HEK293 (cell line): ENCODE data around the gene BABAM1.

Source experiments
- EGR2 ChIP-seq: fragments of 450-650 bp; formaldehyde crosslinking; IDR thresholded peaks from 2 replicates; pipeline ENCODE4 v1.5.1; 2016; ENCODE audit warnings: low read depth, missing biosample characterization, missing genetic modification characterization
- GFI1B ChIP-seq: fragments of 450-650 bp; formaldehyde crosslinking; IDR thresholded peaks from 2 replicates; pipeline ENCODE4 v1.5.1; 2016; ENCODE audit warnings: missing biosample characterization, missing genetic modification characterization
- KLF1 ChIP-seq: fragments of 450-650 bp; formaldehyde crosslinking; IDR thresholded peaks from 2 replicates; pipeline ENCODE4 v1.5.1; 2016; ENCODE audit warnings: missing biosample characterization, missing genetic modification characterization
- KLF17 ChIP-seq: fragments of 450-650 bp; formaldehyde crosslinking; IDR thresholded peaks from 2 replicates; pipeline ENCODE4 v1.5.1; 2016; ENCODE audit warnings: missing biosample characterization, missing genetic modification characterization
- PBX3 ChIP-seq: sonication (generic); formaldehyde crosslinking; IDR thresholded peaks from 2 replicates; pipeline ENCODE4 v1.8.1; 2022; ENCODE audit warnings: mild to moderate bottlenecking, moderate library complexity, missing genetic modification reagents
- PRDM10 ChIP-seq: fragments of 450-650 bp; formaldehyde crosslinking; IDR thresholded peaks from 2 replicates; pipeline ENCODE4 v1.5.1; 2016; ENCODE audit warnings: missing biosample characterization, missing genetic modification characterization
- REPIN1 ChIP-seq: fragments of 450-650 bp; formaldehyde crosslinking; IDR thresholded peaks from 2 replicates; pipeline ENCODE4 v1.5.1; 2017; ENCODE audit warnings: missing biosample characterization, missing genetic modification characterization, low read depth
- SCRT2 ChIP-seq: fragments of 450-650 bp; formaldehyde crosslinking; IDR thresholded peaks from 2 replicates; pipeline ENCODE4 v1.5.1; 2016; ENCODE audit warnings: missing biosample characterization, missing genetic modification characterization
- SP3 ChIP-seq: fragments of 450-650 bp; formaldehyde crosslinking; IDR thresholded peaks from 2 replicates; pipeline ENCODE4 v1.5.1; 2016; ENCODE audit warnings: missing biosample characterization, missing genetic modification characterization
- SP7 ChIP-seq: fragments of 450-650 bp; formaldehyde crosslinking; IDR thresholded peaks from 2 replicates; pipeline ENCODE4 v1.5.1; 2016; ENCODE audit warnings: missing biosample characterization, missing genetic modification characterization
- YY1 ChIP-seq: fragments of 450-650 bp; formaldehyde crosslinking; IDR thresholded peaks from 2 replicates; pipeline ENCODE4 v1.5.1; 2018; ENCODE audit warnings: missing biosample characterization, missing genetic modification characterization
- ZBTB6 ChIP-seq: fragments of 450-650 bp; formaldehyde crosslinking; IDR thresholded peaks from 2 replicates; pipeline ENCODE4 v1.5.1; 2017; ENCODE audit warnings: missing biosample characterization, missing genetic modification characterization
- ZEB2 ChIP-seq: fragments of 450-650 bp; formaldehyde crosslinking; IDR thresholded peaks from 2 replicates; pipeline ENCODE4 v1.5.1; 2016; ENCODE audit warnings: missing biosample characterization, missing genetic modification characterization
- ZNF169 ChIP-seq: fragments of 450-650 bp; formaldehyde crosslinking; IDR thresholded peaks from 2 replicates; pipeline ENCODE4 v1.5.1; 2016; ENCODE audit warnings: missing biosample characterization, missing genetic modification characterization
- ZNF184 ChIP-seq: fragments of 450-650 bp; IDR thresholded peaks from 2 replicates; pipeline ENCODE4 v1.5.1; 2018; ENCODE audit warnings: missing biosample characterization, mild to moderate bottlenecking, missing genetic modification characterization
- ZNF19 ChIP-seq: fragments of 450-650 bp; formaldehyde crosslinking; IDR thresholded peaks from 2 replicates; pipeline ENCODE4; 2016; ENCODE audit warnings: missing biosample characterization, missing genetic modification characterization, low read depth
- ZNF211 ChIP-seq: fragments of 450-650 bp; formaldehyde crosslinking; IDR thresholded peaks from 2 replicates; pipeline ENCODE4 v1.5.1; 2016; ENCODE audit warnings: low read depth, missing biosample characterization, missing genetic modification characterization
- ZNF214 ChIP-seq: fragments of 450-650 bp; formaldehyde crosslinking; IDR thresholded peaks from 2 replicates; pipeline ENCODE4 v1.5.1; 2017; ENCODE audit warnings: missing biosample characterization, mild to moderate bottlenecking, missing genetic modification characterization, borderline replicate concordance
- ZNF266 ChIP-seq: fragments of 450-650 bp; formaldehyde crosslinking; IDR thresholded peaks from 2 replicates; pipeline ENCODE4 v1.5.1; 2016; ENCODE audit warnings: missing biosample characterization, missing genetic modification characterization, low read depth
- ZNF324 ChIP-seq: fragments of 450-650 bp; formaldehyde crosslinking; IDR thresholded peaks from 2 replicates; pipeline ENCODE4 v1.5.1; 2016; ENCODE audit warnings: missing biosample characterization, missing genetic modification characterization
- ZNF341 ChIP-seq: fragments of 450-650 bp; formaldehyde crosslinking; IDR thresholded peaks from 2 replicates; pipeline ENCODE4; 2016; ENCODE audit warnings: low read depth, missing biosample characterization, missing genetic modification characterization
- ZNF449 ChIP-seq: fragments of 450-650 bp; formaldehyde crosslinking; IDR thresholded peaks from 2 replicates; pipeline ENCODE4 v1.5.1; 2017; ENCODE audit warnings: missing biosample characterization, mild to moderate bottlenecking, missing genetic modification characterization, moderate library complexity
- ZNF514 ChIP-seq: fragments of 450-650 bp; formaldehyde crosslinking; IDR thresholded peaks from 2 replicates; pipeline ENCODE4 v1.5.1; 2016; ENCODE audit warnings: missing biosample characterization, missing genetic modification characterization
- ZNF621 ChIP-seq: fragments of 450-650 bp; formaldehyde crosslinking; IDR thresholded peaks from 2 replicates; pipeline ENCODE4 v1.5.1; 2017; ENCODE audit warnings: missing biosample characterization, missing genetic modification characterization
- ZNF629 ChIP-seq: fragments of 450-650 bp; formaldehyde crosslinking; IDR thresholded peaks from 2 replicates; pipeline ENCODE4 v1.5.1; 2017; ENCODE audit warnings: missing biosample characterization, missing genetic modification characterization
- ZNF677 ChIP-seq: fragments of 450-650 bp; IDR thresholded peaks from 2 replicates; pipeline ENCODE4 v1.5.0; 2018; ENCODE audit warnings: missing biosample characterization, mild to moderate bottlenecking, missing genetic modification characterization, moderate library complexity
- ZNF692 ChIP-seq: fragments of 450-650 bp; formaldehyde crosslinking; IDR thresholded peaks from 2 replicates; pipeline ENCODE4 v1.5.1; 2016; ENCODE audit warnings: missing biosample characterization, missing genetic modification characterization
- ZNF701 ChIP-seq: fragments of 450-650 bp; formaldehyde crosslinking; IDR thresholded peaks from 2 replicates; pipeline ENCODE4 v1.5.1; 2016; ENCODE audit warnings: missing biosample characterization, missing genetic modification characterization
- ZSCAN23 ChIP-seq: fragments of 450-650 bp; formaldehyde crosslinking; IDR thresholded peaks from 2 replicates; pipeline ENCODE4 v1.5.1; 2016; ENCODE audit warnings: missing biosample characterization, missing genetic modification characterization

The BABAM1 gene

GRCh38 chr19:17309198-17309964, 42.1 kb downstream of the BABAM1 start, which contains the start of gene DDA1 (continued):
- peak; percentile 66; the same call in 1 of the 2 replicates for TF ChIP-seq KLF1
- TF ChIP-seq ZNF677: no peak
- TF ChIP-seq ZNF341 (tag by site-specific recombination): peak; percentile 61
- TF ChIP-seq ZNF629 (tag by site-specific recombination): peak; percentile 57; the same call in 1 of the 2 replicates
- no peak for TF ChIP-seq REPIN1
- TF ChIP-seq PRDM10: peak; percentile 27; the same call in 1 of the 2 replicates
- TF ChIP-seq SP7 (tag by site-specific recombination): peak; percentile 63; the same call in 1 of the 2 replicates
- no peak for TF ChIP-seq ZNF169 (tag by site-specific recombination)
- peak; percentile 64 for TF ChIP-seq ZNF692
- peak; percentile 91 for TF ChIP-seq EGR2 (tag by site-specific recombination)
- TF ChIP-seq ZNF184 (tag by site-specific recombination): no peak
- 0 out of 2 replicates have a peak, but pooled peaks have one; percentile 7 for TF ChIP-seq ZBTB6 (tag by site-specific recombination)
- peak; percentile 85 for TF ChIP-seq YY1 (tag by site-specific recombination)
- peak; percentile 79; the same call in 1 of the 2 replicates for TF ChIP-seq KLF17 (tag by site-specific recombination)
- TF ChIP-seq SCRT2 (tag by site-specific recombination): no peak
- no peak for TF ChIP-seq ZNF214 (tag by site-specific recombination)
- TF ChIP-seq ZNF211 (tag by site-specific recombination): no peak
- no peak for TF ChIP-seq ZNF514 (tag by site-specific recombination)
- no peak for TF ChIP-seq ZNF449 (tag by site-specific recombination)
- no peak for TF ChIP-seq ZNF266
- no peak for TF ChIP-seq ZNF621 (tag by site-specific recombination)
- TF ChIP-seq ZSCAN23 (tag by site-specific recombination): 0 out of 2 replicates have a peak, but pooled peaks have one; percentile 29
- no peak for TF ChIP-seq ZNF701 (tag by site-specific recombination)
- TF ChIP-seq ZEB2 (tag by site-specific recombination): peak; percentile 70; the same call in 1 of the 2 replicates
- no peak for TF ChIP-seq ZNF324 (tag by site-specific recombination)
- TF ChIP-seq PBX3 (CRISPR knock-in tag): no peak; the same call in 1 of the 2 replicates
- TF ChIP-seq ZNF19 (tag by site-specific recombination): no peak
- TF ChIP-seq SP3 (tag by site-specific recombination): peak; percentile 100
- no peak for TF ChIP-seq GFI1B (tag by site-specific recombination)
